GM06990 (cell line): ENCODE measurements around the gene DTNA.
"Not testable (repeated sequence)": the region's sequence is repeated elsewhere in the genome, so short reads cannot be mapped to it uniquely, and the experiment has no call there.

Source experiments
- DNase-seq: peaks from one replicate; pipeline ENCODE4 v3.0.0-alpha.2; 2011; ENCODE audit not compliant: insufficient read length; ENCODE audit errors: extremely low read depth
- H3K27me3 ChIP-seq: replicated peaks from 2 replicates; pipeline ENCODE4 v1.6.0; 2011; ENCODE audit warnings: low read length; ENCODE audit not compliant: control insufficient read depth, insufficient read depth
- H3K36me3 ChIP-seq: 2 replicates; pipeline ENCODE4 v1.5.1; 2011; ENCODE audit warnings: low read length; ENCODE audit not compliant: control insufficient read depth, insufficient read depth
- H3K4me3 ChIP-seq: replicated peaks from 2 replicates; pipeline ENCODE4 v1.5.1; 2011; ENCODE audit warnings: low read depth, mild to moderate bottlenecking, control low read depth, low read length
- CTCF ChIP-seq: IDR thresholded peaks from 2 replicates; pipeline ENCODE4 v1.5.1; 2011; ENCODE audit warnings: low read length, control low read depth, mild to moderate bottlenecking, inconsistent platforms; ENCODE audit not compliant: insufficient read depth, poor library complexity, severe bottlenecking

The DTNA gene

GRCh38 chr18:34729264-34729663, 19.2 kb downstream of the DTNA start:
- no peak for DNase-seq
- H3K27me3 ChIP-seq = no peaks in the 10 kb centered on the region
- TF ChIP-seq CTCF = peak; percentile 53
- H3K4me3 ChIP-seq = no peak overlapping the region
- no peaks in the 10 kb centered on the region for H3K36me3 ChIP-seq

- Histone ChIP-seq H3K4me3 (no peak overlapping the region), H3K36me3 (no peaks in the 10 kb centered on the region), H3K27me3 (no peaks in the 10 kb centered on the region)
- no peak for DNase-seq
- no peak for TF ChIP-seq CTCF
Measured at GRCh38 chr18:34729740-34730355, 19.8 kb downstream of the DTNA start.

- Histone ChIP-seq H3K4me3 (no peak overlapping the region), H3K27me3 (no peaks in the 10 kb centered on the region), H3K36me3 (no peaks in the 10 kb centered on the region)
- no peak for DNase-seq
- TF ChIP-seq CTCF = no peak
Measured at GRCh38 chr18:34730774-34731173, 20.7 kb downstream of the DTNA start.

GRCh38 chr18:34734056-34734455, 24.0 kb downstream of the DTNA start:
- Histone ChIP-seq H3K27me3 (no peaks in the 10 kb centered on the region), H3K4me3 (no peak overlapping the region), H3K36me3 (no peaks in the 10 kb centered on the region)
- no peak for TF ChIP-seq CTCF
- no peak for DNase-seq

- not testable (repeated sequence) for H3K27me3 ChIP-seq, DNase-seq, H3K36me3 ChIP-seq, H3K4me3 ChIP-seq
Measured at GRCh38 chr18:34734526-34734925, 24.4 kb downstream of the DTNA start.

- Histone ChIP-seq H3K36me3 (no peaks in the 10 kb centered on the region), H3K4me3 (no peak overlapping the region), H3K27me3 (no peaks in the 10 kb centered on the region; the same call in none of the 2 replicates)
- DNase-seq = no peak
- TF ChIP-seq CTCF = no peak
Measured at GRCh38 chr18:34738175-34738894, 28.2 kb downstream of the DTNA start.
